ENCODE measurements around the gene UBE2V1. TPM values are rescaled to one million over a fixed set of nuclear protein-coding genes. Genes with fewer than 3 reads are reported as not detected.

UBE2V1 gene
- polyA plus RNA-seq, 2 of the 4 experiments (the other 2 are of a cell fraction), result 129 to 141 TPM

GRCh38 chr20:50050660-50051308, 62.2 kb downstream of the UBE2V1 start:
- Histone ChIP-seq H3K4me1 (peaks cover 5% of the 10 kb centered on the region; the same call in 1 of the 3 replicates), H3K9me3 (no peaks in the 10 kb centered on the region), H3K4me3 (no peak overlapping the region), H3K4me2 (no peak overlapping the region), H3K27ac (peak overlapping the region in 1 of 2 experiments; percentile 31; a peak in 1 of 6 replicates)
- no peak for TF ChIP-seq JUNB (IDR thresholded peaks at IDR 0.05)
- TF ChIP-seq CHD2 (IDR thresholded peaks at IDR 0.05; ENCODE audit: low read length, partially characterized antibody), result no peak
- TF ChIP-seq ZFP36 (IDR thresholded peaks at IDR 0.05; ENCODE audit: borderline replicate concordance, partially characterized antibody), result no peak
- no peak for TF ChIP-seq SMC3 (IDR thresholded peaks at IDR 0.05)
- TF ChIP-seq E2F6 (IDR thresholded peaks at IDR 0.05; ENCODE audit: borderline replicate concordance, low read depth), result no peak
- TF ChIP-seq ESRRA (IDR thresholded peaks at IDR 0.05; ENCODE audit: borderline replicate concordance, low read length), result no peak
- TF ChIP-seq EHMT2 (IDR thresholded peaks at IDR 0.05; ENCODE audit: low read depth), result no peak
- TF ChIP-seq POLR2AphosphoS2 (conservative IDR thresholded peaks at IDR 0.05; ENCODE audit: low read length), result no peak
- no peak for TF ChIP-seq ATOH8 (CRISPR knock-in tag; IDR thresholded peaks at IDR 0.05; ENCODE audit: low read depth)
- TF ChIP-seq RAD21 (conservative IDR thresholded peaks at IDR 0.05 in 1 of 2, IDR thresholded peaks at IDR 0.05 in 1 of 2), result no peak
- TF ChIP-seq NFE2L2 (conservative IDR thresholded peaks at IDR 0.05; ENCODE audit: low read length), result no peak
- no peak for TF ChIP-seq CHD4 (IDR thresholded peaks at IDR 0.05; ENCODE audit: borderline replicate concordance)
- TF ChIP-seq KDM1A (IDR thresholded peaks at IDR 0.05; ENCODE audit: low read depth), result no peak
- DNase-seq (ENCODE audit: low read depth in 1 of 2, low spot score in 1 of 2) (no peak), FAIRE-seq (no peak), ATAC-seq (peak in 1 of 2 experiments; percentile 22; a peak in 1 of 6 replicates)
- 81% methylated on average over 11 of the region's 11 CpGs for WGBS (ENCODE audit: missing lambda C conversion rate)
- ChIA-PET POLR2A (no interaction called here), CTCF (interaction anchor here (1.6 to 2.2 kb wide), 3 partner anchors 20 to 71 kb away, joined by 7 to 12 read pairs (median 11); no protein-coding TSS in a partner anchor)

GRCh38 chr20:50050214-50050613, 62.7 kb downstream of the UBE2V1 start:
- 95% methylated on average over 5 of the region's 5 CpGs for WGBS (ENCODE audit: missing lambda C conversion rate)
- Histone ChIP-seq H3K9me3 (no peaks in the 10 kb centered on the region), H3K4me3 (no peak overlapping the region), H3K4me1 (peaks cover 5% of the 10 kb centered on the region; the same call in 1 of the 3 replicates), H3K27ac (peak overlapping the region in 1 of 2 experiments; percentile 31; a peak in 1 of 6 replicates), H3K4me2 (no peak overlapping the region)
- CTCF ChIA-PET, result interaction anchor here (1.2 to 2.1 kb wide), 4 partner anchors 20 to 69 kb away, joined by 3 to 11 read pairs (median 5); no protein-coding TSS in a partner anchor
- TF ChIP-seq EP300 (IDR thresholded peaks at IDR 0.05) (no peak), BHLHE40 (IDR thresholded peaks at IDR 0.05; ENCODE audit: low read depth, low read length) (no peak), ZC3H11A (IDR thresholded peaks at IDR 0.05) (no peak), EHMT2 (IDR thresholded peaks at IDR 0.05; ENCODE audit: low read depth) (no peak), RFX5 (IDR thresholded peaks at IDR 0.05) (no peak), E2F6 (IDR thresholded peaks at IDR 0.05; ENCODE audit: borderline replicate concordance, low read depth) (no peak), POLR2AphosphoS2 (conservative IDR thresholded peaks at IDR 0.05; ENCODE audit: low read length) (no peak), RNF2 (IDR thresholded peaks at IDR 0.05; ENCODE audit: borderline replicate concordance, low read depth) (no peak), REST (IDR thresholded peaks at IDR 0.05) (no peak), ELK1 (IDR thresholded peaks at IDR 0.05; ENCODE audit: low read depth, low read length) (no peak), NFE2L2 (conservative IDR thresholded peaks at IDR 0.05; ENCODE audit: low read length) (no peak)
- POLR2A ChIA-PET, result no interaction called here
- FAIRE-seq (no peak), DNase-seq (ENCODE audit: low read depth in 1 of 2, low spot score in 1 of 2) (no peak), ATAC-seq (no peak)
